Measurements from ENCODE around the gene SPATA20.
A peak's percentile ranks its signal among the peaks of the same experiment; 100 is the strongest.

The SPATA20 gene

DNA sequence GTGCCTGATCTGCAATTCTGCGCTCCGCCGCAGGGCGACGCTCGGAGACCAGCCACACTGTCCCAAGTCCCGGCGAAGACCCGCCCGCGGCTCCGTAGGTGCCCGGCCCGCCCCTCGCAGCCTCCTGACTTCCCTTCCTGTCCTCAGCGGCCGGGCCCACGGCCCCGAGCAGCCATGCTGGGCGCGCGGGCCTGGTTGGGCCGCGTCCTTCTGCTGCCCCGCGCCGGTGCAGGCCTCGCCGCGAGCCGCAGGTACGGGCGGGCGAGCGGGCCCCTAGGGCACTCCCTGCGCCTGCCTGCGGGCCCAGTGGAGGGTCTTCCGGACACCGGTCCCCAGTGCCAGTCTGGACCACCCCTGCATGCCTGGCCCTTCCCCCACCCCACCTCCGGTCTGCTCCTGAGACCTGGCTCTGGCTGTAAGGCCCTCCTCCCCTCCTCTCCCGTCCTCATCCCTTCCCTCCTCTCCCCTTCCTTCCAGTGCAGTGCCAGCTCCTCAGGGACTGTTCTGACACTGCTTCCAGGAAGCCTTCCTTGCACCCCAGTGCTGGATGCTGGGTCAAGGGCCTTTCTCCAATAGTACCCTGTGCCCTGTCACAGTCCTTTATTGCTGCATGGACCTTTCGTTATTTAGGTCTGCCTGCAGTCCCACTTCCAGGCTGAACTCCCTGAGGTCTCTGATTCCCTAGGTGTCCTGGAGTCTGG is at the start of gene SPATA20:
SPATA20 (plus strand) TSS at position 140 of the 701 bp plus-strand sequence; CDS start at position 175, 35 bp downstream.
- peak; percentile 53 to 70 for DNase-seq (ENCODE audit: low read depth in 2 of 2, low spot score in 1 of 2)

DNA sequence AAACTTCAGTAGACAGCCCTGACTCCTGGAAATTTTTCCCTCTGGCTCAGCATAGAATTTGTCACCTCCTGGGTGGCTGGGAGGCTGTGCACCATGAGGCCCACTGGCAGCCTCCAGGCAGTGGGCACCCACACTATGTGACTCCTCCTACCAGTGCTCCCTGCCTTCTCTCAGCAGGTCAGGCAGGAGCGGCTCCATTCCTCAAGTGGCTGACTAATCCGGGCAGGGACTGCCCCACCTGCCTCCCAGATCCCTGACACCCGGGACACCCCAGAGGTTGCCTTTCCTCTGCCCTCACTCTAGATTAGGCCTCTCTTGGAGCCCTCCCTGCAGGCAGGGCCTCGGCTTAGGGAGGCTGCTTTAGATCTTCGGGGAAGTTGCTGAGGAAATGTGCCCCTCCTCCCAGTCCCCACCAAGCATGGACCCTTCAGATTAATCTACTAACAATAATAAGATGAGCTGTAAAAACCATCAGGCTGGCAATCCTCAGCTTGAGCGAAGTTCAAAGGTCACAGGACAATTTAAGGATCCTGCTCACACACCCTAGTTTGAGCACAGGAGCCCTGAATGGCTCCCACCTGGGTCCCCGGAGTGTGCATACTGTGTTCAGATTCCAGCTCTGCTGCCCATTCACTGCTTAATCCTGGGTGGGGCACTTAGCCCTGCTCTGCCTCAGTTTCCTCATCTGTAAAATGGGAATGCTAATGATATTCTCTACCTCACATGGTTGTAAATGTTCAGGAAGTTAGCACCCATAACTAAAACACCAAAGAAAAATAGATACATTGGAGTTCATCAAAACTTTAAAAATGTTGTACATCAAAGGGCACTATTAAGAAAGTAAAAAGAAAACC is 48.7 kb upstream of the SPATA20 start:
- DNase-seq (ENCODE audit: low read depth in 2 of 2, low spot score in 1 of 2): no peak

DNA sequence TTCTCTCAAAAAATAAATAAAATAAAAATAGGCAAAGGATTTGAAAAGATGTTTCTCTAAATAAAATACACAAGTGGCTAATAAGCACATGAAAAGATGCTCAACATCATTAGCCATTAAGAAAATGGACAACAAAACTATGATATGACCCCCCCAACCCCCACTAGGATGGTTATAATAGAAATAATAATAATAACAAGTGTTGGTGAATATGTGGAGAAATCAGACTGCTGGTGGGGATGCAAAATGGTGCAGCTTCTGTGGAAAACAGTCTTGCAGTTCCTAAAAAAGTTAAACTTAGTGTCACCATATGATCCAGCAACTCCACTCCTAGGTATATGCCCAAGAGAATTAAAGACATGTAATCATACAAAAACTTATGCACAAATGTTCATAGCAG is 47.7 kb upstream of the SPATA20 start:
- DNase-seq (ENCODE audit: low read depth in 2 of 2, low spot score in 1 of 2): no peak

DNA sequence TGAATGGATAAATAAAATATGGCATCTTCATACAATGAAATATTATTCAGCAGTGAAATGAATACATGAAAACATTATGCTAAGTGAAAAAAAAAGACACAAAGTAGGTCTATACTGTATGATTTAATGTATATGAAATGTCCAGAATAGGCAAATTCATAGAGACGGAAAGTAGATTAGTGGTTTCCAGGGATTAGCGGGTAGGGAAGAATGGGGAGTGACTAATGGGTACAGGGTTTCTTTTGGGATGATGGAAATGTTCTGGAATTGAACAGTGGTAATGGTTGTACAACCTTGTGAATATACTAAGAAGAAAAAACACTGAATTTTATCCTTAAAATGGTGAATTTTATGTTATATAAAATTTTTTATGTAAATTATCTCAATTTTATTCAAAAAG is 47.3 kb upstream of the SPATA20 start:
- DNase-seq (ENCODE audit: low read depth in 2 of 2, low spot score in 1 of 2): no peak

DNA sequence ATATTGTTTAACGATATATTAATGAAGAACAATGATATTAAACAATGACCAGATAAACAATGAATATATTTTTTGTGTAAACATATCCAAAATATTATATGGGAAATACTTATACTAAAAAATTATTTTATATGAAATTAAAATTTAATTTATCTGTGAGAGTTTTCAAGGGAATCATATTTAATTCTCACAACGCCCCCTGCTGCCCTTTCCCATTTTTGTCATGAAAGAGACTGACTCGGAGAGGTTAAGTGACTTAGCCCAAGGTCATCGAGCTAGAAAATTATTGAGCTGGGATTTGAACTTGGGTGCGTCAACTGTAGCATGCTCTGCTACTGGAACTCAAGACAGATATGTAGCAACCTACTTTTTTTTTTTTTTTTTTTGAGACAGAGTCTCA is 45.9 kb upstream of the SPATA20 start:
- DNase-seq (ENCODE audit: low read depth in 2 of 2, low spot score in 1 of 2): no peak

DNA sequence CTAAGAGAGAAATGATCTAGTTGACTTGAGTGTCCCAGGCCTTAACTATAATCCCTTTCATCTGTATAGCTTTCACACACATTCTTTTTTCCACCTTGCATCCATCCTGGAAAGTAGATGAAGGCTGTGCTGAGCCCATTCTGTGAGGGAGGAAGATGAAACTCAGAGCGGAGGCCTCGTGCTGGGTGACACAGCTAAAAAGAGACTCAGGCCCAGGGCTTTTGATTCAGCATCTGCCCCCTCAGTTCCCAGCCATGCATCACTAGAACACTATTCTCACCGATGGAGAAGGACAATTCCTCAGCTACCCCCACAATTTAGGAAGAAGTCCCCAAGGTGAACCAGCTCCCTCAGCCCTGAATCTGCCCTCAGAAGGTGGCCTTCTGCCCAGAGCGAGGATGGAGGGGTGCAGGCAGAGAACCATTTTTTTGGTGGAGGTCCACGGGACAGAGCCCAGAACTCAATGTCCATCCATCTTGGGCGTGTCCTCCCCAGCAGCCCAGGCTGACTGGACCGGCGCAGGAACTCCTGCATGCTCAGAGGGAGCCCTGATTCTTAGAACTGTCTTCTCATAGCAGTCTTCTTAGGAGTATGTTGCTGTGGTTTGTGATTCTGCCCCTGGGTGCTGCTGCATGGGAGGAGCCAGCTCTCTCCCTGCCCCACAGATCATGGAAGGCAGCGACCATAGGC is 44.5 kb upstream of the SPATA20 start:
- DNase-seq (ENCODE audit: low read depth in 2 of 2, low spot score in 1 of 2): no peak

DNA sequence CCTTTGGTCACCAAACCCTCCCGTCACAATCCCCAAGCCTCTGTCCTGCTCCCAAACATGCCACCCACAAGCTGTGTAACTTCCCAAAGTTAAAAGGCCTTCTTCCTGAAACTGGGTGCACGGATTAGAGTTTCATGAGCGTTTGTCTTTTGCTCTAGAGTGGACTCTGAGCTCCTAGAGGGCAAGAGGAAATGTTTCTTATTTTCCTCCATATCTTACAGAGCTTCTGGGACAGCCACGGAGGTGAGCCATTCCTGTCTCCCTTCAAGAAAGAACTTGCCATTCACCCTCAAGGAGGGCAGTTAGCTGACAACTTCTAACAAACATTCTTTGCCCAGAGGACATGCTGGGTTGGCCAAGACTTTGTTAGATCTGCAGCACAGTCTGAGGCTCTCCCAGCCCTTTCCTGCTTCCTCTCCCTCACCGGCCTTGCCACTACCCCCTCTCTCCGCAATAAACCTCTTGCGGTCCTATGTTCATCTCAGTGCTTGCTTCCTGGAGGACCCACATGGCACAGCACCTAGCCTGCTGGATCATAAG is 41.3 kb upstream of the SPATA20 start:
- no peak for DNase-seq (ENCODE audit: low read depth in 2 of 2, low spot score in 1 of 2)

DNA sequence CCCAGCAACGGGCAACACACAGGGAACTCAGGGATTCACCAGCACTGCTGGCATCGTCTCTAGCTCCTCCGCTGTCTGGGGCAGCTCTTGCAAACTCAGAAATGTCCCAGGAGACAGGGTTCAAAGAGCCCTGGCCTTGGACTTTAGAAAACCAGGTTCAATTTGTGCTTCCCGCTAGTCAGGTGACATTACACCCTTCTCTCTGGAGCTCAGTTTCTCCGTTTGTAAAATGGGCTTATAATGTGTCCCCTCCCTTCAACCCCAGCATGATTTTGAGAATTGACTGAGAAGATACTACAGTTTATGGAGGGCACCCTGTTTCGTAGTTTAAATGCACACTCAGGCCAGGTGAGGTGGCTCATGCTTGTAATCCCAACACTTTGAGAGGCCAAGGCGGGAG is 40.7 kb upstream of the SPATA20 start:
- no peak for DNase-seq (ENCODE audit: low read depth in 2 of 2, low spot score in 1 of 2)

DNA sequence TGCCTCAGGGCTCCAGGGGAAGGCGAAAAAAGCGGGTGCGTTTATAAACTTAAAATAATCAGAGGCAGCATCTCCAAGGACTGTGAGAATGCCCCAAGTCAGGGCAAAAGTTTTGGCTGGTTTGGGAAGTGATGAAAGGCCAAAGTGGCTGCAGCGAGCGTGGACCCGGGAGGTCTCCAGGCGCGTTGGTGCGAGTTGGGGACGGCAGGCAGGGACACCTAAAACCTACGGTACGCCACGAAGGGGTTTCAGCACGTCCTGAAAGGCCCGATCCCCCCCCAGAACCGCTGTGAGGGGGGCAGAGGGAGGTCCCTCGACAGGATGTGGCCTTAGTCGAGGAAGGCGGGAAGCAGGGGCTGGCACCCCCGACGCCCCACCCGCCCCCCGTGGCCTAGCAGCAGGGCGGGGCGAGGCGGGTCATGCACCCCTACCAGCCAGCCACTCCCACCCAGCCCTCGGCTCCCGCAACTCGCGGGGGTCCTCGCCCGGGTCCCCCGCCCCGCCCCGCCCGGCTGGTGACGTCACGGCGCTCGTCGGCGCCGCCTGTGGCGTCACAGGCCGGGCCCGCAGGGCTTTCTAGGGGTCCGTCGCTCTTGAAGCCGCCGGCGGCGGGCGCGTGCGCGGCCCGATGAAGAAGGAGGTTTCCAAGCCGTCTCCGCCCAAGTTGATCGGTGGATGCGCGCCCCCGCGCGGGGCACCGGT is 39.0 kb upstream of the SPATA20 start, which contains the start of gene MYCBPAP:
MYCBPAP (plus strand) TSS at position 569 of the 702 bp plus-strand sequence. CDS start 236 bp downstream, outside the sequence.
- DNase-seq (ENCODE audit: low read depth in 2 of 2, low spot score in 1 of 2): peak; percentile 19 to 60

DNA sequence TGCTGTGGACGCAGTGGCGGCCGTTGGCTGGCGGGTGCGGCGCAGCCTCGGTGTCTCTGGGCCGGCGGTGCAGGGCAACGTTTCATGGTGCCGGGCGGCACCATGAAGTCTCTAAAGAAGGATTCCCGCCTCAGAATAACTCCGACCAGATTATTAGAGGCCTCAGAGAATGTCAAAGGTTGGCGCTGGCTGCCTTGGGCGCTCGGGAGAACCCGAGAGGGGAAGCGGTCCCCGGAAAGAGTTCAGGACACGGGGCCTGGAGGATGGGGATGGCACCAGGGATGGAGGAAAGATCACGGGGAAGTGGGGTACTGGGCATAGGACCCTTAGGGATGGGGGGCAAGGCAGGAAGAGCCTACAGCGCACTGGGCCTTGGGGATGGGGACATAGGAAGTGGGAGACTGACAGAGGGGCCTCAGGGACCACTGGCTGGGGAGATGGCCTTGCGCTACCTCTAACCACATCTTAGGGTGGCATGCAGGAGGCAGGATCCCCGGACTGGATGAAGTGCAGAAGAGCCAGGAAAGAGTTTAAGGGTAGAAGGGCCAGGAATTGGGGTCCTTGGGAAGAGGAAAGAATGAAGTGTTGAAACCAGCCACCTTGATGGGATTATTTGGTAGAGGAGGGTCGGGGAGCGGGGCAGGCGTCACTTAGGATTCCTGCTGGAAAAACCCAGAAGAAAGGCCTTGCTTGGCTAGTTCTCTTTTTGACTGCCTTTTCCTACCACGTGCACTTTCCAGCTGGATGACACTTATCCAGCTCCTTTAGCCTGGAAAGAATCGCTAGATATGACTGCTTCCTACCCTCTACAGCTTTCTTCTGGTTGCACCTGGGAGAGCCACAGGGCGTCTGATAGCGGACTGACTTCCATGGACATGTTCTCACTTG is 38.2 kb upstream of the SPATA20 start:
- no peak for DNase-seq (ENCODE audit: low read depth in 2 of 2, low spot score in 1 of 2)

DNA sequence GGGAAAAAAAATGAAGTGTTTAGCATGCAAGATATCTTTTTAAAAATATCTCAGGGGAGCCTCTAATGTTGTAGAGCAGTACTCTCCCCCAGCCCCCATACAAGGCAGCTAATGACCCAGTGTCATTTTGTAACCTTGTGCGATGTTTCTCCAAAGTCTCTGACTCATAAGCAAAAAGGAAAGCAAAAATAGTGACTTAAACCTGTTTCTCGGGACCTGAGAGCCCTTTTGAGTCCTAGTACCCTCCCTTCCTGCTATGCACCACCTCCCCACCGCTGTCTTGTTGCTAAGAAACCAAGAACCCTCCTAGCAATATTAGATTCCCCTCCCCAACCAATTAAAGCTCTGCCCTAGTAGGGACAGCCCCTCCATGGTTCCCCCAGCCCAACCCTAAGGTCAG is 35.9 kb upstream of the SPATA20 start:
- no peak for DNase-seq (ENCODE audit: low read depth in 2 of 2, low spot score in 1 of 2)

DNA sequence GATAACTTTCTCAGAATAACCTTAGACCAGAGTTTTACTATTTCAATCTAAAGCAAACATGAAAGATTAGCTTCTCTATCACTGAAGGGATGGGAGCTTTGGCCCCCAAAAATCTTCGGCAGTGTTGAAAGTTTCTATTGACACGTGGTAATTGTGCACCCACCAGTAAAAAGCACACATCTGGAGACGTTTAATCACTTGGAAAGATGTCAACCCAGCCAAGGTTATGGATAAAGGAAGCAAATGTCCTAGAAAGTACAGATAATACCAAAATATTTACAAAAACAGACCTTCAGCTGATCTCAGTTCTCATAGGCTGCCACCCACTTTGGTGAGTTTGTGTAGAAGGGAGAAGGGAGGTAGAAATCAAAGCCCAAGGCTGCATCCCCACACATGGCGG is 33.5 kb upstream of the SPATA20 start:
- DNase-seq (ENCODE audit: low read depth in 2 of 2, low spot score in 1 of 2): no peak

DNA sequence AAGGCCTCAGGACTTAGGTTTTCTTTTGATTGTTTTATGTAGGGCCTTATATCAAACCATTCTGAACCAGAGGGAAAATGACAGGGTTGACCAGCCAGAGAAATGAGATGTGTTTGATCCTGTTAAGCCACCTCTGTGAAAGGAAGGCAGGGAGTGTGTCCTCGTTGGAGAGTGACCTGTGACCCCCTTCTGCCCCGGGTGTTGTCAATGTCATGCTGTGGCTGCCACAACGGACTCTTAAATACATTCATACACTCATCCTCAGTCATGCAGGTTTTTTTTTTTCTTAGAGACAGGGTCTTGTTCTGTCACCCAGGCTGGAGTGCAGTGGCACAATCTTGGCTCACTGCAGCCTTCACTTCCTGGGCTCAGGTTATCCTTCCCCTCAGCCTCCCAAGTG is 32.6 kb upstream of the SPATA20 start:
- no peak for DNase-seq (ENCODE audit: low read depth in 2 of 2, low spot score in 1 of 2)

DNA sequence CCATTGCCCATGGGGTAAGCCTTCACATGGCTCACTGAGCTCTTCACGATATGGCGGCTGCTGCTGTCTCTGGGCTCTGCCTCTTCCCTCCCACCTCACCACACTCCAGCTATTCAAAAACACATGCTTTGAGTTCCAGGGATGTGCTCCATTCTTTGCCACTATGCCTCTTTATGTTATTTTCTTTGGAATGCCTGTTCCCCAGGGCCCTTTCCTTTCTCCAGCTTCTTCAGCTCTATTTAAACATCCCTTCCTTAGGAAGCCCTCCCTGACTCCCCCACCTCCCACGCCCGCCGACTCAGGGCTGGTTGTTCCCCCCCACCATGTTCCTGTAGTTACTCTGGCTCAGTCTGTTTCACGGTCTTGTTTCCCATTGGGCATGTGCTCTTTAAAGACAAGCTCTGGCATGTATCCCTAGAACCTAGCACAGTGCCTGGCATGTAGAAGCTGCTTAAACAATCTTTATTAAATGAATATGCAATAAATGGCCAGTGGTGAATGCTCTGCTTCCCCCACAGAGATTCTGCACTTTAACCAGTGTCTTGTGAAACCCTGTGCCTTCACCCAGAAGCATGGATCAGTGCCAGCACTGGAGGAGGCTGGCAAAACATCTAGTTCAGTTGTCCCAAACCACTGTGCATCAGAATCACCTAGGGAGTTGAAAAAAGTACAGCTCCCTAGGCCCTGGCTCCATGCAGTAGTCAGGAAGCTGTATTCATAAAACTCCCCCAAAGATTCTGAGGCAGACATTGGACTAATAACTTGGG is 31.9 kb upstream of the SPATA20 start:
- no peak for DNase-seq (ENCODE audit: low read depth in 2 of 2, low spot score in 1 of 2)

DNA sequence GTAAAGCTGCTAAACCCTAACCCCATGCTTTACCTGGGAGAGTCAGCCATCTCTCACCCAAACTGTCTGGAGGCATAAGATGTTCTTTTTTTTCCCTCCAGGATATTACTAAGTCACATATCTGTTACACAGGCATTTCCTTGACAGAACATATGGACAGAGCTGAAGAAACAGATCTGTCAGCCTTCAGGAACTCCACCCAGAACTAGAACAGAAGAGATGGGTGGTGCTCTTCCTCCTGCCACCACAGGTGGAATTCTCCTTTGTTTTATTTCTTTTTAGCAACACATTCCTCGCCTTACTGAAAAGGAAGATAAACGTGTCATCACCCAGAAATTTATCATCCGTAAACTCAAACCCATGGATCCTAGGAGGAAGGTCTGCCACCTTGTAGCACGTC is 30.0 kb upstream of the SPATA20 start:
- DNase-seq (ENCODE audit: low read depth in 2 of 2, low spot score in 1 of 2): no peak

DNA sequence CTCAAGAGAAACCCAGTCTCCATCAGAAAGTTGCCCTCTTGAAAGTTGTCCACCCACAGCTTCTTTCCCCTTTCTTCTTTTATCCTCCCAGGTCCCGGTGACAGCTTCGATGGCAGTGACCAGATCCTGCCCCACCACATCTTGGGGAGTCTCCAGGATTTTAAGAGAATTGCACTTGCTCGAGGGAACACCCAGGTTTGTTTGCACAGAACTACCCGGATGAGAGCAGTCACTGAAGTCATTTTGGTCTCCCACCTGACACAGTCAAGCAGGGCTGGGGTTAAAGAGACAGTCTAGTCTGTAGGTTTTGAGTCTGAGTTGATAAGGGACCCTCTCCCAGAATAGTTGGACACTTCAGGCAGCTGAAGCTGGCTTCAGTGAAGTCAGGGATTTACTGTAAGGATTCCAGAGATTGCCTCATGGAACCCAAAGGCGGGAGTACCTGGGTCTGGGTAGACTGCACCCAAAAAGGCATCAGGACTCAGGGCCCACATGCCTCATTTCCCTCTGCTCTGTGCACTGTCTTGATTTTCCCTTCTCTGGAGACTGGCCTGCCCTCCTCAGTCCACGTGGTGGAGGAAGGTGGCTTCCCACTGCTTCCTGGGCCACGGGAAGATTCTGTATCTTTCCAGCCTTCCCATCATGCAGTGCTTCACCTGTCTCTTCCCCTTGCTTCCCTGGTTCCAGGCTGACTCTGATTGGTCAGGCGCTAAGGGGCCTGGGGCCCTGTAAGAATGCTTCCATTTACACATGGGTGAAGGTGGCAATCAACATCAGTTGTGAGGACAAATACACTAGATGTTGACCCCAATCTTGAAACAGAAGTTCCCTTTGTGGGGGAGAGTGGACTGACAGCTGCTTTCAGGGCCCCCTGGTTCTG is 29.2 kb upstream of the SPATA20 start:
- no peak for DNase-seq (ENCODE audit: low read depth in 2 of 2, low spot score in 1 of 2)

DNA sequence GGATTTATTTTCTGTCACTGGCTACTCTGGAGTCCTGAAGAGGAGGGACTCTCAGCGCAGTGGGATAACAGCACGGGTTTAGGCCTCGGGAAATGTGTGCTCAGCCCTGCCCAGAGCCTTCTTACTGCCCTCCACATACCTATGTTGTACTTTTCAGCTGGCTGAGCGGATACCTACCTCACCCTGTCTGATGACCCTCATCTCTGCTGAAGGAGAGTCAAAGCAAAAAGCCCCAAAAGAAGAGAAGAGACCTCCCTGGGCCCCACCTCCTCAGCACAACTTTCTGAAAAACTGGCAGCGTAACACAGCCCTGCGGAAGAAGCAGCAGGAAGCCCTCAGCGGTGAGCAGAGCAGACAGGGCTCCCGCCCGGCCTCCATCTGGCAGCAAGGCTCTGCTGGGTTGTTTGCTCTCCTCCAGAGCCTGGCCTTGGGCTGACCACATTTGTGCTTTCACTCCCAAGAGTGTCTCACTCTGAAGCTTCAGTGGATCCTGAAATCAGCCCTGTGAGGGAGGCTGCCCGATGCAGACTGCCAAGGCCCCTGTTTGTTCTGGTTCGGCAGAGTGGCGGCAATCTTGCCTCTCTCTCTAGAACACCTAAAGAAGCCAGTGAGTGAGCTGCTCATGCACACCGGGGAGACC is 28.5 kb upstream of the SPATA20 start:
- no peak for DNase-seq (ENCODE audit: low read depth in 2 of 2, low spot score in 1 of 2)
